GM19240 (cell line): ENCODE measurements around the gene KIF5C.

Source experiments
- DNase-seq: peaks from one replicate; pipeline ENCODE4 v3.0.0; 2011; ENCODE audit warnings: low spot score; ENCODE audit not compliant: insufficient read length

Gene KIF5C

GRCh38 chr2:148924514-148925178, 49.6 kb downstream of the KIF5C start:
- no peak for DNase-seq

DNA sequence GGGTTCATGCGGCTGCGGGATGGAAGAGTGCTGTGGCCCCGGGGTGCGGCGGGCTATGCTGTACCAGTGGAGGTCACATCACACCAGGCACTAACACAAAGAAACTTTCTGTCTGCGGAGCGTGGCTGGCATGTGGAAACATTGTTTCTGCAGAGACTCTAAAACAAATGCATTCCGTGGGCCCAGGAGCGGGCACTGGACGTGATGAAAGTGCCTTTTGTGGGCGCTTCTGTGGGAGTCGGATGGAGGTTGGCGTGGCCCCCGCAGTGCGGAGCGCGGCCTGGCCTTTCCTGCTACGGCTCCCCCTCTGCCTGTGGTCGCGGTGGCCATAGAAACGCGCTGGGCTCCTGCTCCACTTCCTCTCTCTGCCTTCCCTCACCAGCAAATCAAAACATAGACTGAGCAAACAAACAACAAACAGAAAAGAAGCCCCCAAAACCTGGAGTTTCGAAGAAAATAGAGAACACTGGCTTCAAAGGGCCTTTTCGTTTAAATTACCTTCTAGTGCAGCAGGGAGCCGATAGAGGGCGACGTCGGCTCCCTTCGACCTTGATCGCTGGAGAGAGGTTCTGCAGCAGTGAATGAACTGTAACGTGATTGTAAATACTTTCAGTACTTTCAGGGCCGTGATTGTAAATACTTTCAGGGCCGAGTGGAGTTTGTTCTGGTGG, 51.4 kb downstream of the KIF5C start:
- no peak for DNase-seq

- DNase-seq = no peak
These were observed 52.0 kb downstream of the KIF5C start for GRCh38 chr2:148926981-148927401.

GRCh38 chr2:148928395-148928794, 53.4 kb downstream of the KIF5C start:
- no peak for DNase-seq

GRCh38 chr2:148930046-148930775, 55.2 kb downstream of the KIF5C start:
- no peak for DNase-seq

- no peak for DNase-seq
These were observed 57.5 kb downstream of the KIF5C start for GRCh38 chr2:148932536-148932935.

GRCh38 chr2:148933456-148933855, 58.4 kb downstream of the KIF5C start:
- no peak for DNase-seq

- DNase-seq = no peak
These were observed 60.8 kb downstream of the KIF5C start for GRCh38 chr2:148935791-148936190.

DNA sequence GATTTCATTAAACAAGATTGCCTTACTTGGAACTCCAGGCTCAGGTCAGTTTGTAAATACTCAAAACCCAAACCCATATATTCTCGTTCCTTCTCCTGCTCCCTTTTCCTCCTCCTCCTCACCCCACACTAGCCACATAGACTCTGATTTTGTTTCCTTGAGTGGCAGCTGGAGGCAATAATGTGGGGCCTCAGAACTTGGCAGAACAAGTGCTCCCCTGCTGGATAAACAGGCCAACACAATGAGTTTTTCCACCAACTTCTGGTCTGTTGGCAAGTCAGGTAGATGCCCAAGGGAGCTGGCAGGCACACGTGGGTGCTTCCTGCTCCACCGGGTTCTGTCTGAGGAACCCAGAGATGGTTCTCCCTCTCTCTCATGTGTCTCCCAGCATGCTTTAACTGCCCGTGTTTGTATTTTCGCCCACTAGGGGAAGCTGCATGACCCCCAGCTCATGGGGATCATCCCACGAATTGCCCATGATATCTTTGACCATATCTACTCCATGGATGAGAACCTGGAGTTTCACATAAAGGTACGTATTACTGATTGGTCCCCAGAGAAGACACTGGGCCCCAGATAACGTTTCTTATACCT, 61.9 kb downstream of the KIF5C start:
- DNase-seq = no peak

DNA sequence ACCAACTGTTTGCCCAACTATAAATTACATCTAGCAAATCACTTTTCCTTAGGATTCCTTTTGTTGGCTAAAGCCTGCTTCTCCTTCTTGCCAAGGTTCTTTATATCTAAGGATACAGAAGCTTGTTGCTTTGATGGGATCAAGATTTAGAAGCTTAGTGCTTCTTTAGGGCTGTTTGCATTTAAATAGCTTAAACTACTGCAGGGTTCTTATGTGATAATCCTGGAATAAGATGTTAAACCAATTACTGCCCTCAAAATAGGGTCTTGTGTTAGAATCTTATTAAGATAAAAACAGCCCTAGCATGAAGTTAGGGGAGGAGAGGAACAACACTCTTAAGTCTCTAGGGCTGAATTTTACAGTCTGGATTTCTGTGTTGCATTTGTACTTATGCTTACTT, 64.2 kb downstream of the KIF5C start:
- DNase-seq = no peak

- no peak for DNase-seq
These were observed 68.1 kb downstream of the KIF5C start for GRCh38 chr2:148943097-148943496.

DNA sequence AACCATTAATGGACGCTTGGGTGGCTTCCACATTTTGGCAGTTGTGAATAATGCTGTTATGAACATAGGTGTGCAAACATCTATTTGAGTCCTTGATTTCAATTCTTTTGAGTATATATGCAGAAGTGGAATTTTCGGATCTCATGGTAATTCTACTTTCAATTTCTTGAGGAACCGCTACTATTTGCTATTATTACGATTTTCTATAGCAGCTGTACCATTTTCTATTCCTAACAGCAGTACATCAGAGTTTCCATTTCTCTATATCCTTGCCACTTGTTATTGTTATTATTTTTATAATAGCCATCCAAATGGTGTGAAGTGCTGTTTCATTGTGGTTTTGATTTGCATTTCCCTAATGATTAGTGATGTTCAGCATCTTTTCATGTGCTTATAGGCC, 69.5 kb downstream of the KIF5C start:
- DNase-seq = no peak

DNA sequence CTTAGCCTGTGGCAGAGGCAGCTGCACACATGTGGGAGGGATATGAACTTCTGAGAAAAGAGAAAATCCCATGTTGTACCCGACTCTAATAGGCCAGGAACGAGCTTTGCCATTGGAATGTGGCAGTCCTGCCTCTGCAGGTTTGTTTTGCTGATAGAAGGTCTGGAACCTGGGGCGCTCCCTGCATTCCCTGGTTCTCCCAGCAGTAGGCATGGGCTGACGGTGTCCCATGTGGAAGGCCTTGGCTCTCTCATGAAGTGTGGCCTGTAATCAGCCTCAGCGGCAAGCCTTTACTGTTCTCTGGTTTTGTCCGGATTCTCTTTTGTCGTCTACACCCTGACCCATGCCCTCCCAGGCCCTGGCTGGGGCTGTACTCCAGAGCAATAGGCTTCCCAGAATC, 72.3 kb downstream of the KIF5C start:
- DNase-seq = no peak

- DNase-seq = no peak
These were observed 73.8 kb downstream of the KIF5C start for GRCh38 chr2:148948868-148949267.

DNA sequence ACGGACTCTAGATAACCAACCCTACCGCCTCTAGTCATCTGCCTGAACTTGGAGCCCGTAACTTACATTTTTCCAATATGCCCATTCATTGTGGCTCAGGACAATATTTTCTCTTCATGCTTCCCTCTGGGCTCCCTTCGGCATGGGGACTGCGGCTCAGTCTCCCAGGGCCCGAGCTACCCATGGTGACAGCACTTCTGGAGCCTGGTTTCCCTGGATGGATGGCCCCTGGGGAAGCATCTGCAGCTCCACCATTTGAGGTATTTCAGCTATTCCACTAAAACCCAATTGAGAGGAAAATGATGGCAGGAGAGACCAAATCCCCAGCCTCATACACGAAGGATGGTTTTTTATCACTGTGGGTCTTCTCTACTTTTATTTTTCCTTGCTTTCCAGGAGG, 74.3 kb downstream of the KIF5C start:
- no peak for DNase-seq

GRCh38 chr2:148952621-148953020, 77.6 kb downstream of the KIF5C start:
- DNase-seq = no peak

GRCh38 chr2:148953426-148953825, 78.4 kb downstream of the KIF5C start:
- no peak for DNase-seq

DNA sequence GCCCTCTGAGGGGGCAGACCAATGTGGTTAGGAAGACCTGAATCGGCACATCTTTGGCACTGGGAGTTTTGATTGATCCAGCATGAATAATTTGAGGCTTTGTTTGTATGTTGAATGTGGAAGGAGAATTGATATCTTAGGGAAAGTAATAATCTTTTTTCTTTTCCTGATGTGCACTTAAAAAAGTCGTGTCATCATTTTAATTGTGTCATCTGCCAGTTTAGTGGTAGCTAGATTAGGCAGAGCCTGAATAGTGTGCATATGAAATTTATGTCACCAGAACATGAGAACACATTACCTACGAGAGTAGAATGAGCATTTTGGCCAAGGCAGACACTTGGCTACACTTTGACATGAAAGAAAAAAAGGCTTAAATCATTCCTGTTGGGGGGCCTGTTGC, 79.5 kb downstream of the KIF5C start:
- no peak for DNase-seq

GRCh38 chr2:148955798-148956197, 80.8 kb downstream of the KIF5C start:
- DNase-seq = no peak

- DNase-seq = no peak
These were observed 82.0 kb downstream of the KIF5C start for GRCh38 chr2:148957023-148957422.

DNA sequence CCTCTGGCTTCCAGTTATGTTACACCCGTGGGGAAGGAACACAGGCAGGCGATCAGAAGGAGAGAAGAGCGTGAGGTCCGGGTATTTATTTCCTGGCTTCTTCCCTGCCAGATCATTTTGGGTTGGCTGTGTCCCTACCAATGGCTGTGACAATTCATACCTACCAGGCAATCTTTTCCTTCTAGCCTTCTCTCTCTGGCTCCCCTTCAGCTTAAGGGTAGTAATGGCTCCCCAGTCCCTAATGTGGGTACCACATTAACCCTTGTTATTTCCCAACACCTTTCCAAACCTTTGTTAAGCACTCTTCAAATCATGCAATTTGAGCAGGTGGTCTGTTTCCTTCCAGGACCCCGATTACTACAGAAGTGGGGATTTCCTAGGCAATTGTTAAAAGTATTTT, 84.7 kb downstream of the KIF5C start:
- DNase-seq = no peak

DNA sequence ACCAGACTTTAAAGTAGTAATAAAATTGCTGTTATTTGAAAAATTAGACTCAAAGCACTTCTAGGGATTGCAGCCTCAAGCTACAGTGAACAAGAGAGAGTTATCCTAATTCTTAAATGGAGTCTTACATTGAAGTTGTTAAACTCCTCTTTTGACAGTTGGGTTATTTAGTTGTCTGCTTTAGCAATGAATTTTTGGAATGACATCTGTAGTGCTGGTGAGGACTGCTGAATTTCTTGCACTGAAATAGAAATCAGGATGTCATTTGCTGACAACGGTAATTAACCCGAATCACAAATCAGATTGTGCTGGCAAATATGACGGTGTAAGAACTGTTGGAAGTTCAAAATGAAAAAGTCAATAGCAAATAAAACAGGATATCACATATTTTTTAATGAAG, 85.5 kb downstream of the KIF5C start:
- no peak for DNase-seq
